Neural crest cell (in vitro differentiated cells): ENCODE data around the gene NLRP8. TPM values are rescaled to one million over a fixed set of nuclear protein-coding genes. Genes with fewer than 3 reads are reported as not detected.

Source experiments
- DNase-seq: peaks from one replicate; pipeline ENCODE4 v3.0.0; 2021; ENCODE audit warnings: low read depth, mixed read lengths, low spot score
- H3K27ac Mint-ChIP-seq: one replicate; pipeline ENCODE4 v1.8.0; 2021; ENCODE audit warnings: mild to moderate bottlenecking, mixed read lengths; ENCODE audit not compliant: unreplicated experiment
- H3K27me3 Mint-ChIP-seq: 2 replicates; pipeline ENCODE4 v1.8.0; 2021; ENCODE audit warnings: low read depth, mild to moderate bottlenecking, mixed read lengths
- H3K36me3 Mint-ChIP-seq: 2 replicates; pipeline ENCODE4 v1.8.0; 2021; ENCODE audit warnings: low read depth, mild to moderate bottlenecking, mixed read lengths
- H3K4me1 Mint-ChIP-seq: 2 replicates; pipeline ENCODE4 v1.8.0; 2021; ENCODE audit warnings: mixed read lengths
- H3K4me3 Mint-ChIP-seq: one replicate; pipeline ENCODE4 v1.8.0; 2021; ENCODE audit warnings: mild to moderate bottlenecking, mixed read lengths
- H3K9me3 Mint-ChIP-seq: 2 replicates; pipeline ENCODE4 v1.8.0; 2021; ENCODE audit warnings: mixed read lengths
- CTCF ChIP-seq: fragments of 200-600 bp; sonication (generic); conservative IDR thresholded peaks from 2 replicates; pipeline ENCODE4 v1.5.0; 2021; ENCODE audit warnings: antibody characterized with exemption, mild to moderate bottlenecking
- total RNA-seq: library from RNA; stranded (reverse); gene quantifications from 2 replicates; pipeline ENCODE4 v1.2.1, GENCODE V29; 2021

NLRP8 gene
- total RNA-seq, 1 donor from 2014 or later, result not detected

- Mint-ChIP-seq H3K27me3 (no peaks in the 10 kb centered on the region), H3K4me3 (no peak overlapping the region), H3K27ac (no peak overlapping the region), H3K4me1 (no peaks in the 10 kb centered on the region), H3K36me3 (peaks cover 20% of the 10 kb centered on the region), H3K9me3 (peaks cover 30% of the 10 kb centered on the region)
- TF ChIP-seq CTCF, result no peak
- DNase-seq, result no peak
Observed at GRCh38 chr19:55973982-55974381, 26.4 kb downstream of the NLRP8 start.

- peaks cover 20% of the 10 kb centered on the region for H3K9me3 Mint-ChIP-seq
- peaks cover 4% of the 10 kb centered on the region for H3K36me3 Mint-ChIP-seq
Observed at GRCh38 chr19:55980415-55980814, 32.8 kb downstream of the NLRP8 start.

GRCh38 chr19:55985254-55985653, 37.6 kb downstream of the NLRP8 start:
- Mint-ChIP-seq H3K4me3 (no peak overlapping the region), H3K4me1 (no peaks in the 10 kb centered on the region), H3K27me3 (no peaks in the 10 kb centered on the region), H3K9me3 (peaks cover 14% of the 10 kb centered on the region), H3K36me3 (peaks cover 3% of the 10 kb centered on the region), H3K27ac (no peak overlapping the region)
- no peak for TF ChIP-seq CTCF
- no peak for DNase-seq

More at GRCh38 chr19:55980415-55980814, 32.8 kb downstream of the NLRP8 start:
- H3K27me3 Mint-ChIP-seq, result no peaks in the 10 kb centered on the region
- no peak for TF ChIP-seq CTCF
- no peak for DNase-seq
- H3K27ac Mint-ChIP-seq, result no peak overlapping the region
- H3K4me1 Mint-ChIP-seq, result no peaks in the 10 kb centered on the region
- H3K4me3 Mint-ChIP-seq, result no peak overlapping the region

- no peaks in the 10 kb centered on the region for H3K27me3 Mint-ChIP-seq
- no peak for TF ChIP-seq CTCF
- no peak within 1 kb of the TSS for H3K4me3 Mint-ChIP-seq
- H3K27ac Mint-ChIP-seq, result no peak within 1 kb of the TSS
- no peaks in the 10 kb centered on the region for H3K4me1 Mint-ChIP-seq
- peaks cover 18% of the 10 kb centered on the region for H3K9me3 Mint-ChIP-seq
- H3K36me3 Mint-ChIP-seq, result peaks cover 3% of the 10 kb centered on the region
- DNase-seq, result no peak
Observed at GRCh38 chr19:55986487-55986886, 38.9 kb downstream of the NLRP8 start, which contains the start of gene NLRP5. TSS of gene NLRP5 (plus strand) at chr19:55986775.

- no peaks in the 10 kb centered on the region for H3K4me1 Mint-ChIP-seq
- no peak for TF ChIP-seq CTCF
- no peak overlapping the region for H3K27ac Mint-ChIP-seq
- H3K36me3 Mint-ChIP-seq, result peaks cover 3% of the 10 kb centered on the region
- peaks cover 33% of the 10 kb centered on the region for H3K9me3 Mint-ChIP-seq
- no peak for DNase-seq
- H3K27me3 Mint-ChIP-seq, result no peaks in the 10 kb centered on the region
- H3K4me3 Mint-ChIP-seq, result no peak overlapping the region
Observed at GRCh38 chr19:55990831-55991230, 43.2 kb downstream of the NLRP8 start.

GRCh38 chr19:55993492-55993891, 45.9 kb downstream of the NLRP8 start:
- no peak overlapping the region for H3K4me3 Mint-ChIP-seq
- peaks cover 2% of the 10 kb centered on the region for H3K36me3 Mint-ChIP-seq
- DNase-seq, result no peak
- peaks cover 31% of the 10 kb centered on the region for H3K9me3 Mint-ChIP-seq
- H3K27me3 Mint-ChIP-seq, result no peaks in the 10 kb centered on the region
- no peak overlapping the region for H3K27ac Mint-ChIP-seq
- no peak for TF ChIP-seq CTCF
- no peaks in the 10 kb centered on the region for H3K4me1 Mint-ChIP-seq
